Measurements from ENCODE around the gene C16orf78. TPM values are rescaled to one million over a fixed set of nuclear protein-coding genes. Genes with fewer than 3 reads are reported as not detected.

The C16orf78 gene
- total and polyA plus RNA-seq, 2 of the 8 experiments (the other 6 are each of a cell fraction or from before 2014, with no cell fraction given) = not detected

- H2BK5ac ChIP-seq (ENCODE audit: low read depth, low read length) = no peak overlapping the region
- WGBS, 2 experiments (ENCODE audit: extremely low coverage in 1 of 2, insufficient coverage in 1 of 2, insufficient read length in 1 of 2, insufficient replicate concordance in 2 of 2, low coverage in 1 of 2, low lambda C conversion rate in 2 of 2, missing lambda C conversion rate in 1 of 2) = 94% methylated on average over 10 of the region's 10 CpGs; no CpG with 5 or more reads in 1 of the 2 experiments
- POLR2A ChIA-PET (ENCODE audit: partially characterized antibody) = no interaction called here
- FAIRE-seq (no peak), DNase-seq (ENCODE audit: low read depth in 1 of 2, low spot score in 2 of 2) (no peak)
- CTCF ChIA-PET (ENCODE audit: partially characterized antibody) = interaction anchor here (0.7 to 1.5 kb wide), 5 partner anchors 12 to 181 kb away, joined by 3 to 5 read pairs (median 3); no protein-coding TSS in a partner anchor
- H4K5ac ChIP-seq (ENCODE audit: insufficient read length, low read depth, low read length) = no peak overlapping the region
- H3K9me3 ChIP-seq (ENCODE audit: insufficient read depth in 2 of 2, low read depth in 1 of 2, low read length in 1 of 2) = no peaks in the 10 kb centered on the region
- H4K8ac ChIP-seq (ENCODE audit: extremely low read depth, insufficient read depth, low read length) = no peak overlapping the region; the same call in 1 of the 2 replicates
- H3K23ac ChIP-seq (ENCODE audit: insufficient read length) = no peak overlapping the region
- H4K91ac ChIP-seq (replicated peaks; ENCODE audit: insufficient read length, low read length) = no peak overlapping the region
- H3K36me3 ChIP-seq (ENCODE audit: control insufficient read depth in 2 of 4, insufficient read depth in 4 of 4, low read length in 3 of 4) = no peaks in the 10 kb centered on the region
- H3K4me2 ChIP-seq (ENCODE audit: insufficient read depth in 1 of 2, low read depth in 2 of 2, low read length in 2 of 2) = no peak overlapping the region
- H3K4ac ChIP-seq (replicated peaks; ENCODE audit: insufficient read length, low read depth, low read length) = no peak overlapping the region
- H2AFZ ChIP-seq (ENCODE audit: low read length) = no peak overlapping the region
- no peak overlapping the region for H3K4me3 ChIP-seq (ENCODE audit: extremely low read depth in 1 of 4, insufficient read depth in 2 of 4, low read depth in 3 of 4, low read length in 4 of 4)
- H2BK20ac ChIP-seq (ENCODE audit: low read length) = no peak overlapping the region
- no peak overlapping the region for H3K14ac ChIP-seq (ENCODE audit: insufficient read length)
- no peaks in the 10 kb centered on the region for H3K79me1 ChIP-seq (ENCODE audit: low read depth, low read length)
- no peak overlapping the region for H2BK120ac ChIP-seq (replicated peaks; ENCODE audit: low read depth, low read length)
- H3K18ac ChIP-seq (ENCODE audit: extremely low read depth, low read length) = no peak overlapping the region
- no peaks in the 10 kb centered on the region for H3K79me2 ChIP-seq (ENCODE audit: control insufficient read depth in 1 of 2, insufficient read depth in 2 of 2, low read length in 2 of 2)
- H3K27ac ChIP-seq (ENCODE audit: low read depth, low read length) = no peak overlapping the region
- H2BK12ac ChIP-seq (ENCODE audit: low read depth, low read length) = no peak overlapping the region
- no peak overlapping the region for H2AK5ac ChIP-seq (ENCODE audit: low read depth, low read length)
- H4K20me1 ChIP-seq (replicated peaks in 1 of 2; ENCODE audit: control insufficient read depth in 1 of 2, insufficient read depth in 2 of 2, low read length in 2 of 2) = no peaks in the 10 kb centered on the region
- no peaks in the 10 kb centered on the region for H3K4me1 ChIP-seq (replicated peaks in 1 of 4; ENCODE audit: control insufficient read depth in 3 of 4, insufficient read depth in 4 of 4, low read length in 3 of 4)
- H3K23me2 ChIP-seq (ENCODE audit: low read depth, low read length) = no peaks in the 10 kb centered on the region
- no peak overlapping the region for H3K9ac ChIP-seq (replicated peaks in 1 of 4; ENCODE audit: extremely low read depth in 1 of 4, low read depth in 3 of 4, low read length in 3 of 4)
- no peak overlapping the region for H2BK15ac ChIP-seq (ENCODE audit: low read length)
- no peak overlapping the region for H3K56ac ChIP-seq (replicated peaks; ENCODE audit: insufficient read length, low read depth, low read length)
- H3K27me3 ChIP-seq (replicated peaks in 1 of 4; ENCODE audit: control insufficient read depth in 3 of 4, extremely low read depth in 1 of 4, insufficient read depth in 3 of 4, low read length in 3 of 4) = no peaks in the 10 kb centered on the region; a peak in 1 of 7 replicates
- TF ChIP-seq SIN3A (conservative IDR thresholded peaks at IDR 0.05 in 1 of 2, IDR thresholded peaks at IDR 0.05 in 1 of 2; ENCODE audit: low read depth in 1 of 2, low read length in 2 of 2) = no peak
- TF ChIP-seq HDAC2 (IDR thresholded peaks at IDR 0.05; ENCODE audit: borderline replicate concordance in 1 of 2, low read depth in 2 of 2, low read length in 2 of 2) = no peak
- no peak for TF ChIP-seq GTF2F1 (IDR thresholded peaks at IDR 0.05; ENCODE audit: borderline replicate concordance, low read depth, low read length)
- no peak for TF ChIP-seq EP300 (IDR thresholded peaks at IDR 0.05; ENCODE audit: borderline replicate concordance in 1 of 2, low read depth in 2 of 2, low read length in 2 of 2)
- TF ChIP-seq JUND (IDR thresholded peaks at IDR 0.05; ENCODE audit: low read length) = no peak
- no peak for TF ChIP-seq SUZ12 (IDR thresholded peaks at IDR 0.05; ENCODE audit: low read length)
- no peak for TF ChIP-seq RBBP5 (IDR thresholded peaks at IDR 0.05; ENCODE audit: borderline replicate concordance, low read depth, low read length)
- no peak for TF ChIP-seq POLR2A (IDR thresholded peaks at IDR 0.05; ENCODE audit: control extremely low read depth in 1 of 2, low read depth in 2 of 2, low read length in 2 of 2)
- TF ChIP-seq FOSL1 (IDR thresholded peaks at IDR 0.05; ENCODE audit: insufficient read depth, low read depth, low read length) = no peak
- no peak for TF ChIP-seq E2F6 (IDR thresholded peaks at IDR 0.05)
- TF ChIP-seq KDM1A (IDR thresholded peaks at IDR 0.05; ENCODE audit: borderline replicate concordance, low read length) = no peak
These were observed 41.5 kb downstream of the C16orf78 start for GRCh38 chr16:49415083-49415482.
